Endothelial cell of umbilical vein (primary cell): ENCODE results near the gene LMTK2. TPM values are rescaled to one million over a fixed set of nuclear protein-coding genes. Genes with fewer than 3 reads are reported as not detected.

Experiments
- BruUV-seq: library from RNA; stranded (reverse); fragments of 400-500 nt; replicated peaks from 2 replicates; lab custom pipeline; 2021; lab: Mats Ljungman, UMichigan
- CTCF ChIA-PET: fragments of 300-600, 350-600 bp; sonication (Branson Sonifier 250); formaldehyde crosslinking; loops from one replicate; lab custom pipeline; 2021; ENCODE audit warnings: antibody characterized with exemption, inconsistent platforms; lab: Charles Lee
- POLR2A ChIA-PET: fragments of 300-600, 350-600 bp; sonication (Branson Sonifier 250); formaldehyde crosslinking; loops from one replicate; lab custom pipeline; 2021; ENCODE audit warnings: antibody characterized with exemption, inconsistent platforms; lab: Charles Lee
- DNase-seq: peaks from one replicate; pipeline ENCODE4 v3.0.0-alpha.2; 2011; ENCODE audit warnings: low read depth, low spot score
- FAIRE-seq: peaks from 2 replicates; lab custom pipeline; 2011; peaks lifted over from hg19 to GRCh38; lab: Jason Lieb, UNC
- H2AFZ ChIP-seq: 2 replicates; pipeline ENCODE4 v1.6.0; 2012; ENCODE audit warnings: low read depth, low read length, control low read depth, inconsistent platforms
- H3K27ac ChIP-seq: 2 replicates; pipeline ENCODE4 v1.5.1; 2011; ENCODE audit warnings: low read depth, mild to moderate bottlenecking, control low read depth, low read length, moderate library complexity; ENCODE audit not compliant: insufficient read depth
- H3K27me3 ChIP-seq, 2 experiments: 2 replicates each; pipeline versions ENCODE4 v1.6.0 to v1.6.1; 2011; ENCODE audit warnings: low read length in 2 of 2, mixed read lengths in 1 of 2; ENCODE audit not compliant: control insufficient read depth in 2 of 2, insufficient read depth in 2 of 2
- H3K36me3 ChIP-seq, 2 experiments: 2 replicates in 1 of 2; 3 replicates in 1 of 2; pipeline ENCODE4 v1.5.1; 2011; ENCODE audit warnings: low read length in 2 of 2, mild to moderate bottlenecking in 1 of 2, moderate library complexity in 1 of 2; ENCODE audit not compliant: control insufficient read depth in 2 of 2, insufficient read depth in 2 of 2; ENCODE audit errors: extremely low read depth in 1 of 2
- H3K4me1 ChIP-seq: 3 replicates; pipeline ENCODE4 v1.5.1; 2011; ENCODE audit warnings: mild to moderate bottlenecking, low read length; ENCODE audit not compliant: control insufficient read depth, insufficient read depth; ENCODE audit errors: extremely low read depth
- H3K4me2 ChIP-seq: 2 replicates; pipeline ENCODE4 v1.6.1; 2011; ENCODE audit warnings: low read length, control low read depth, mixed read lengths; ENCODE audit not compliant: insufficient read depth
- H3K4me3 ChIP-seq, 3 experiments: fragments of 200-600 bp in 1 of 3; sonication (generic), shearing (Covaris generic) in 1 of 3; replicated peaks in 1 of 3; 2 replicates each; pipeline ENCODE4 v1.5.1; 2011 to 2016; ENCODE audit warnings: control low read depth in 3 of 3, low read length in 3 of 3, mild to moderate bottlenecking in 2 of 3, inconsistent platforms in 1 of 3, low read depth in 1 of 3, moderate library complexity in 1 of 3; ENCODE audit not compliant: insufficient read depth in 1 of 3
- H3K79me2 ChIP-seq: 2 replicates; pipeline ENCODE4 v1.6.0; 2012; ENCODE audit warnings: low read length, inconsistent platforms; ENCODE audit not compliant: control insufficient read depth, insufficient read depth
- H3K9ac ChIP-seq: replicated peaks from 2 replicates; pipeline ENCODE3; 2011; ENCODE audit warnings: low read length, control low read depth; ENCODE audit not compliant: insufficient read depth; ENCODE audit errors: extremely low read depth
- H3K9me1 ChIP-seq: replicated peaks from 3 replicates; pipeline ENCODE4 v1.6.0; 2011; ENCODE audit warnings: mild to moderate bottlenecking, low read length; ENCODE audit not compliant: control insufficient read depth, insufficient read depth; ENCODE audit errors: extremely low read depth
- H3K9me3 ChIP-seq: replicated peaks from 2 replicates; pipeline ENCODE4 v1.5.1; 2012; ENCODE audit warnings: low read length, inconsistent platforms; ENCODE audit not compliant: control insufficient read depth, insufficient read depth
- H4K20me1 ChIP-seq: replicated peaks from 2 replicates; pipeline ENCODE3; 2011; ENCODE audit warnings: mild to moderate bottlenecking, low read length; ENCODE audit not compliant: control insufficient read depth, insufficient read depth; ENCODE audit errors: extremely low read depth
- CTCF ChIP-seq, 2 donors: IDR thresholded peaks; 1 replicate in 1 of 2; 2 replicates in 1 of 2; pipeline ENCODE4 v1.5.1; 2011; ENCODE audit warnings: low read length in 2 of 2, mild to moderate bottlenecking in 2 of 2, moderate library complexity in 2 of 2, control low read depth in 1 of 2, inconsistent platforms in 1 of 2, low read depth in 1 of 2; ENCODE audit not compliant: insufficient read depth in 1 of 2; ENCODE audit errors: extremely low read depth in 1 of 2
- EZH2 ChIP-seq: IDR thresholded peaks from 2 replicates; pipeline ENCODE4 v1.6.1; 2012; ENCODE audit warnings: borderline replicate concordance, low read depth, mild to moderate bottlenecking, moderate library complexity, low read length, inconsistent platforms; ENCODE audit not compliant: severe bottlenecking
- FOS ChIP-seq: IDR thresholded peaks from 2 replicates; pipeline ENCODE4 v1.6.1; 2011; ENCODE audit warnings: mild to moderate bottlenecking, low read length, moderate library complexity, borderline replicate concordance; ENCODE audit not compliant: insufficient read depth
- GATA2 ChIP-seq: IDR thresholded peaks from 2 replicates; pipeline ENCODE4 v1.7.0; 2011; ENCODE audit warnings: low read depth, mild to moderate bottlenecking, moderate library complexity, mixed read lengths, low read length; ENCODE audit not compliant: insufficient read length, insufficient read depth
- JUN ChIP-seq: IDR thresholded peaks from 2 replicates; pipeline ENCODE4 v1.6.1; 2011; ENCODE audit warnings: borderline replicate concordance, low read depth; ENCODE audit not compliant: insufficient read length, insufficient read depth
- MAX ChIP-seq: IDR thresholded peaks from 2 replicates; pipeline ENCODE4 v1.6.1; 2011; ENCODE audit not compliant: insufficient read depth, insufficient read length
- MYC ChIP-seq: IDR thresholded peaks from one replicate; pipeline ENCODE4 v1.6.1; 2011; ENCODE audit warnings: mild to moderate bottlenecking, low read depth, low read length
- POLR2A ChIP-seq: IDR thresholded peaks from 2 replicates; pipeline ENCODE4 v1.6.1; 2012; ENCODE audit warnings: low read depth, mild to moderate bottlenecking, control low read depth, low read length
- POLR2AphosphoS5 ChIP-seq: IDR thresholded peaks from 2 replicates; pipeline ENCODE4 v1.6.1; 2012; ENCODE audit warnings: low read depth, mild to moderate bottlenecking, control low read depth, low read length, moderate library complexity; ENCODE audit not compliant: insufficient read depth
- dilution Hi-C: fragments of 300-500 bp; cut with MboI; formaldehyde crosslinking; loops from one replicate; pipeline ENCODE4 v1.15.0; 2019; ENCODE audit warnings: low sequenced_read_pairs; ENCODE audit not compliant: extremely low pct_ligation_motif_present
- intact Hi-C: fragments of 100-400 bp; cut with micrococcal nuclease; formaldehyde crosslinking; loops from one replicate; pipeline ENCODE4 v1.10.0; 2022
- polyA plus RNA-seq, 4 experiments: library from polyadenylated mRNA; depleted of rRNA in 3 of 4; stranded (reverse) in 3 of 4; unstranded in 1 of 4; fragments of >200 nt; gene quantifications; 2 replicates each; pipeline versions ENCODE4 v1.2.1 to v1.2.3, GENCODE V29; 2011 to 2012; ENCODE audit warnings: missing spikeins in 1 of 4
- total RNA-seq: library from RNA; stranded (reverse); gene quantifications from 2 replicates; pipeline ENCODE4 v1.2.3, GENCODE V29; 2021

The LMTK2 gene
- total and polyA plus RNA-seq, 2 donors (not counting 3 experiments of a cell fraction or from before 2014, with no cell fraction given) = 5.9 to 13.8 TPM

GRCh38 chr7:98079891-98080648 is 26.6 kb upstream of the LMTK2 start:
- TF ChIP-seq POLR2A (no peak), FOS (no peak)
- no TSS peak for BruUV-seq
- H3K4me3 ChIP-seq = no peak overlapping the region
- no peaks in the 10 kb centered on the region for H3K79me2 ChIP-seq
- no peaks in the 10 kb centered on the region for H3K36me3 ChIP-seq
- ChIA-PET POLR2A (no interaction called here), CTCF (no interaction called here)
- no peak for DNase-seq
- no peaks in the 10 kb centered on the region for H3K27me3 ChIP-seq
- no peaks in the 10 kb centered on the region for H4K20me1 ChIP-seq
- H3K4me2 ChIP-seq = no peak overlapping the region
- intact Hi-C loops (no loop called here), dilution Hi-C loops (no loop called here)
- H3K4me1 ChIP-seq = no peaks in the 10 kb centered on the region
- H3K9ac ChIP-seq = no peak overlapping the region
- H3K27ac ChIP-seq = no peak overlapping the region
- no peak for FAIRE-seq
- no peak overlapping the region for H2AFZ ChIP-seq
- H3K9me3 ChIP-seq = no peaks in the 10 kb centered on the region
- no peaks in the 10 kb centered on the region for H3K9me1 ChIP-seq

GRCh38 chr7:98081319-98081718 is 25.3 kb upstream of the LMTK2 start:
- no peaks in the 10 kb centered on the region for H3K4me1 ChIP-seq
- TF ChIP-seq CTCF (IDR thresholded peaks at IDR 0.05; ENCODE audit: extremely low read depth in 1 of 2, insufficient read depth in 1 of 2, low read depth in 1 of 2, low read length in 2 of 2) (no peak), GATA2 (no peak), MAX (no peak), FOS (no peak), POLR2A (no peak), MYC (no peak), JUN (no peak), EZH2 (no peak), POLR2AphosphoS5 (no peak)
- no peak overlapping the region for H3K9ac ChIP-seq
- intact Hi-C loops = no loop called here
- no peak for FAIRE-seq
- no peak for DNase-seq
- H3K79me2 ChIP-seq = no peaks in the 10 kb centered on the region
- BruUV-seq = no TSS peak
- ChIA-PET CTCF (no interaction called here), POLR2A (no interaction called here)
- no peaks in the 10 kb centered on the region for H3K9me3 ChIP-seq
- dilution Hi-C loops = no loop called here
- no peaks in the 10 kb centered on the region for H3K9me1 ChIP-seq
- H3K4me2 ChIP-seq = no peak overlapping the region
- H3K27ac ChIP-seq = no peak overlapping the region
- H3K36me3 ChIP-seq = no peaks in the 10 kb centered on the region
- H3K27me3 ChIP-seq = no peaks in the 10 kb centered on the region
- no peak overlapping the region for H2AFZ ChIP-seq
- H3K4me3 ChIP-seq = no peak overlapping the region
- H4K20me1 ChIP-seq = no peaks in the 10 kb centered on the region
